Upper lobe of left lung (tissue), 4 donors: ENCODE measurements around the gene SDCCAG8.

Source experiments
- POLR2A ChIP-seq, 4 donors: fragments of 450-650 bp; IDR thresholded peaks; one replicate each; pipeline ENCODE4 v1.5.1; 2016 to 2017; ENCODE audit warnings: antibody characterized with exemption in 4 of 4, mild to moderate bottlenecking in 2 of 4
- TF ChIP-seq, protein P1 (sequence below), 6 experiments: fragments of 450-650 bp in 4 of 6; fragments of 200-600 bp in 2 of 6; sonication (generic) in 2 of 6; IDR thresholded peaks; one replicate each; pipeline ENCODE4 v1.5.1; 2016 to 2019; ENCODE audit warnings: antibody characterized with exemption in 6 of 6

DNA sequence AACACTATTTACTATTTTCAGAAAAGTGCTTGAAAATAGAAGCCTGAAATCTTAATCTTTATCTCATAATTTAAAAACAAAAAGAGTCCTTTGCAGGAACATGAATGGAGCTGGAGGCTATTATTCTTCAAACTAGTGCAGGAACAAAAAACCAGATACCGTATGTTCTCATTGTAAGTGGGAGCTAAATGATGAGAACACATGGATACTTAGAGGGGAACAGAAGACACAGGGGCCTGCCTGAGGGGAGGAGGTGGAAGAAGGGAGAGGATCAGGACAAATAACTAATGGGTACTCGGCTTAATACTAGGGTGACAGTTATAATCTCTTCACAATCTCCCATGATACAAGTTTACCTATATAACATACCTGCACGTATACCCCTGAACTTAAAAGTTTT is 176.3 kb downstream of the SDCCAG8 start:
- TF ChIP-seq, protein P1, sequence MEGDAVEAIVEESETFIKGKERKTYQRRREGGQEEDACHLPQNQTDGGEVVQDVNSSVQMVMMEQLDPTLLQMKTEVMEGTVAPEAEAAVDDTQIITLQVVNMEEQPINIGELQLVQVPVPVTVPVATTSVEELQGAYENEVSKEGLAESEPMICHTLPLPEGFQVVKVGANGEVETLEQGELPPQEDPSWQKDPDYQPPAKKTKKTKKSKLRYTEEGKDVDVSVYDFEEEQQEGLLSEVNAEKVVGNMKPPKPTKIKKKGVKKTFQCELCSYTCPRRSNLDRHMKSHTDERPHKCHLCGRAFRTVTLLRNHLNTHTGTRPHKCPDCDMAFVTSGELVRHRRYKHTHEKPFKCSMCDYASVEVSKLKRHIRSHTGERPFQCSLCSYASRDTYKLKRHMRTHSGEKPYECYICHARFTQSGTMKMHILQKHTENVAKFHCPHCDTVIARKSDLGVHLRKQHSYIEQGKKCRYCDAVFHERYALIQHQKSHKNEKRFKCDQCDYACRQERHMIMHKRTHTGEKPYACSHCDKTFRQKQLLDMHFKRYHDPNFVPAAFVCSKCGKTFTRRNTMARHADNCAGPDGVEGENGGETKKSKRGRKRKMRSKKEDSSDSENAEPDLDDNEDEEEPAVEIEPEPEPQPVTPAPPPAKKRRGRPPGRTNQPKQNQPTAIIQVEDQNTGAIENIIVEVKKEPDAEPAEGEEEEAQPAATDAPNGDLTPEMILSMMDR (IDR thresholded peaks at IDR 0.05): no peak
- no peak for TF ChIP-seq POLR2A (IDR thresholded peaks at IDR 0.05)
